Measurements from ENCODE around the gene PDLIM1.

DNA sequence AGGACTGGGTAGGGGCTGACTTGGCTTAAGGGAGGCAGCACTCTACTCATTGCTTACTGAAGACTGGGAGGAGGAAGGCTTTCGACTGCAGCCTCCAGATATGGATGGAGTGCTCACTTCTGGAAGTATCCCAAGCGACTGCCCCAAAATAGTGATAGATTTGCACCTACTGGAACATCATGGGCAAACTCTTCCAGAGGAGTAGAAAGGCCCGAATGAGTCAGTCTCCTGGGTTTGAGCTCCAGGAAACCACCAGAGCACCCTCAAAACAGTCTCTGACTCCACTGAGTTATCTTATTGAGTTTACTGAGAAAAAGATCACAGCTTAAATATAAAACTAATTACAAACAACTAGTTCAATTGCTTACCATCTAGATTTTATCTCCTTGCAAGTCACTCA is 37.2 kb upstream of the PDLIM1 start:
- TF ChIP-seq, protein P1, sequence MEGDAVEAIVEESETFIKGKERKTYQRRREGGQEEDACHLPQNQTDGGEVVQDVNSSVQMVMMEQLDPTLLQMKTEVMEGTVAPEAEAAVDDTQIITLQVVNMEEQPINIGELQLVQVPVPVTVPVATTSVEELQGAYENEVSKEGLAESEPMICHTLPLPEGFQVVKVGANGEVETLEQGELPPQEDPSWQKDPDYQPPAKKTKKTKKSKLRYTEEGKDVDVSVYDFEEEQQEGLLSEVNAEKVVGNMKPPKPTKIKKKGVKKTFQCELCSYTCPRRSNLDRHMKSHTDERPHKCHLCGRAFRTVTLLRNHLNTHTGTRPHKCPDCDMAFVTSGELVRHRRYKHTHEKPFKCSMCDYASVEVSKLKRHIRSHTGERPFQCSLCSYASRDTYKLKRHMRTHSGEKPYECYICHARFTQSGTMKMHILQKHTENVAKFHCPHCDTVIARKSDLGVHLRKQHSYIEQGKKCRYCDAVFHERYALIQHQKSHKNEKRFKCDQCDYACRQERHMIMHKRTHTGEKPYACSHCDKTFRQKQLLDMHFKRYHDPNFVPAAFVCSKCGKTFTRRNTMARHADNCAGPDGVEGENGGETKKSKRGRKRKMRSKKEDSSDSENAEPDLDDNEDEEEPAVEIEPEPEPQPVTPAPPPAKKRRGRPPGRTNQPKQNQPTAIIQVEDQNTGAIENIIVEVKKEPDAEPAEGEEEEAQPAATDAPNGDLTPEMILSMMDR (IDR thresholded peaks at IDR 0.05) = no peak
- TF ChIP-seq, protein P2, sequence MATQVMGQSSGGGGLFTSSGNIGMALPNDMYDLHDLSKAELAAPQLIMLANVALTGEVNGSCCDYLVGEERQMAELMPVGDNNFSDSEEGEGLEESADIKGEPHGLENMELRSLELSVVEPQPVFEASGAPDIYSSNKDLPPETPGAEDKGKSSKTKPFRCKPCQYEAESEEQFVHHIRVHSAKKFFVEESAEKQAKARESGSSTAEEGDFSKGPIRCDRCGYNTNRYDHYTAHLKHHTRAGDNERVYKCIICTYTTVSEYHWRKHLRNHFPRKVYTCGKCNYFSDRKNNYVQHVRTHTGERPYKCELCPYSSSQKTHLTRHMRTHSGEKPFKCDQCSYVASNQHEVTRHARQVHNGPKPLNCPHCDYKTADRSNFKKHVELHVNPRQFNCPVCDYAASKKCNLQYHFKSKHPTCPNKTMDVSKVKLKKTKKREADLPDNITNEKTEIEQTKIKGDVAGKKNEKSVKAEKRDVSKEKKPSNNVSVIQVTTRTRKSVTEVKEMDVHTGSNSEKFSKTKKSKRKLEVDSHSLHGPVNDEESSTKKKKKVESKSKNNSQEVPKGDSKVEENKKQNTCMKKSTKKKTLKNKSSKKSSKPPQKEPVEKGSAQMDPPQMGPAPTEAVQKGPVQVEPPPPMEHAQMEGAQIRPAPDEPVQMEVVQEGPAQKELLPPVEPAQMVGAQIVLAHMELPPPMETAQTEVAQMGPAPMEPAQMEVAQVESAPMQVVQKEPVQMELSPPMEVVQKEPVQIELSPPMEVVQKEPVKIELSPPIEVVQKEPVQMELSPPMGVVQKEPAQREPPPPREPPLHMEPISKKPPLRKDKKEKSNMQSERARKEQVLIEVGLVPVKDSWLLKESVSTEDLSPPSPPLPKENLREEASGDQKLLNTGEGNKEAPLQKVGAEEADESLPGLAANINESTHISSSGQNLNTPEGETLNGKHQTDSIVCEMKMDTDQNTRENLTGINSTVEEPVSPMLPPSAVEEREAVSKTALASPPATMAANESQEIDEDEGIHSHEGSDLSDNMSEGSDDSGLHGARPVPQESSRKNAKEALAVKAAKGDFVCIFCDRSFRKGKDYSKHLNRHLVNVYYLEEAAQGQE (IDR thresholded peaks at IDR 0.05; ENCODE audit: insufficient read depth in 1 of 2, low read depth in 2 of 2, low read length in 1 of 2) = no peak
- no peak for TF ChIP-seq SIN3A (IDR thresholded peaks at IDR 0.05; ENCODE audit: borderline replicate concordance, insufficient read depth, low read depth, low read length)
- no peak for TF ChIP-seq POLR2AphosphoS5 (IDR thresholded peaks at IDR 0.05; ENCODE audit: low read depth, low read length)
- no peak for TF ChIP-seq TCF7L2 (IDR thresholded peaks at IDR 0.05; ENCODE audit: low read depth, low read length)

Data from Panc1 (cell line).